DLD1 (cell line): ENCODE data around the gene B4GALNT1.
"Not testable (repeated sequence)": the region's sequence is repeated elsewhere in the genome, so short reads cannot be mapped to it uniquely, and the experiment has no call there.

Experiments
- in situ Hi-C: cut with HindIII; loops from 2 replicates; pipeline ENCODE4 v1.10.0; 2017; ENCODE audit warnings: low sequenced_read_pairs

Gene B4GALNT1

GRCh38 chr12:57588951-57589610 is 43.9 kb downstream of the B4GALNT1 start:
- in situ Hi-C loops = not testable (repeated sequence)

GRCh38 chr12:57586832-57587429 is 46.1 kb downstream of the B4GALNT1 start:
- in situ Hi-C loops = no loop called here

DNA sequence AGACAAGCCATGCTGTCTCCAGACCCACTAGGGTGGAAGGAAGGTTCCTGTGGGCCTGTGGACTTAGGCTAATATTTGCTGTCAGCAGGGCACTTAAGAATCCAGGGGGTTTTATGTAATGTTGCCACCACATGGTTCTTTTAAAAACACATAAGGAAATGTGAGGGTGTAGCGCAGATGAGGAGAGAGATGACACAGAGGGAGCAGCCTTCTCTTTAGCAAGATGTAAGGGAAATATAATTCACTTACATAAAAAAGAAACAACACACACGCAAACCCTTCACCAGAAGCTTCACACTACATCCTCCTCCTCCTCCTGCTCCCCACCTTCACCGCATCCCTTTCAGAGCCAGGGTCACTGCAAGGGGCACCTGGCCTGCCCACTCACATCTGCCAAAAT is 46.9 kb downstream of the B4GALNT1 start:
- in situ Hi-C loops = no loop called here

- in situ Hi-C loops = no loop called here
These were observed 47.8 kb downstream of the B4GALNT1 start for GRCh38 chr12:57585156-57585555.

DNA sequence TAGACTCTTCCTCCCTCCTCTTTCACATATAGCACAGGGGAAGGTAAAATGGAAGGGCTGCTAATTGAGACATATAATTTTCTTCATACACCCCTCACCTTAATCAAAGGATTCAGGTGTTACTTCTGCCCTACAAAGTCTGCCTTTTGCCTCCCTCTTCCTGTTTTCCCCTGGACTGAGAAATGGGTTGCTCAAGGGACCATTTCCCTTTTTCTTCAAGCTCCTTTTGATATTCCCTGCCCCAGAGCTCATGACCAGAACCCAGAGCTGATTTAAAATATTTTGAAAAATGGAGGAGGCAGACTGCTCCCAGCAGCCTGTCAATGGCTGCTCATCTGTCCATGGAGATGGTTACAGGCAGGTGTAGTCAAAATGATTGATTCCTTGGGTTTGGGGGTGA is 48.3 kb downstream of the B4GALNT1 start:
- in situ Hi-C loops = no loop called here

GRCh38 chr12:57584050-57584449 is 49.0 kb downstream of the B4GALNT1 start:
- in situ Hi-C loops = no loop called here

- in situ Hi-C loops = no loop called here
These were observed 49.8 kb downstream of the B4GALNT1 start for GRCh38 chr12:57583008-57583831.

- in situ Hi-C loops = no loop called here
These were observed 50.6 kb downstream of the B4GALNT1 start for GRCh38 chr12:57582440-57582839.

GRCh38 chr12:57581802-57582201 is 51.2 kb downstream of the B4GALNT1 start:
- in situ Hi-C loops = no loop called here

DNA sequence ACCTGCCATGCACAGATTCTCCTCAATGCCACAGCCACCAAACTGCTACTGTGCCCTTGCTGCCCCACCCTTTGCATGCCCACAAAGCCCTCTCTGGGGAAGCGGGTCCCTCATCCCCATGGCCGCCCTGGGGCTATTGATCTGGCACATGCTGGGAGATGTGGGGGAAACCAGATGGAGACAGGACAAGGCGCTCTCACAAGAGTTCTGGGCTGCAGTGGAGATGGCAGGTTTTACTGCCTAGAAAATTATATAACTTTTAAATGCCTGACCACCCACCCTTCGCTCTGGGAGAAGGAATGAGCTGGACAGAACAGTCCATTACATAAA is 52.6 kb downstream of the B4GALNT1 start:
- in situ Hi-C loops = no loop called here

DNA sequence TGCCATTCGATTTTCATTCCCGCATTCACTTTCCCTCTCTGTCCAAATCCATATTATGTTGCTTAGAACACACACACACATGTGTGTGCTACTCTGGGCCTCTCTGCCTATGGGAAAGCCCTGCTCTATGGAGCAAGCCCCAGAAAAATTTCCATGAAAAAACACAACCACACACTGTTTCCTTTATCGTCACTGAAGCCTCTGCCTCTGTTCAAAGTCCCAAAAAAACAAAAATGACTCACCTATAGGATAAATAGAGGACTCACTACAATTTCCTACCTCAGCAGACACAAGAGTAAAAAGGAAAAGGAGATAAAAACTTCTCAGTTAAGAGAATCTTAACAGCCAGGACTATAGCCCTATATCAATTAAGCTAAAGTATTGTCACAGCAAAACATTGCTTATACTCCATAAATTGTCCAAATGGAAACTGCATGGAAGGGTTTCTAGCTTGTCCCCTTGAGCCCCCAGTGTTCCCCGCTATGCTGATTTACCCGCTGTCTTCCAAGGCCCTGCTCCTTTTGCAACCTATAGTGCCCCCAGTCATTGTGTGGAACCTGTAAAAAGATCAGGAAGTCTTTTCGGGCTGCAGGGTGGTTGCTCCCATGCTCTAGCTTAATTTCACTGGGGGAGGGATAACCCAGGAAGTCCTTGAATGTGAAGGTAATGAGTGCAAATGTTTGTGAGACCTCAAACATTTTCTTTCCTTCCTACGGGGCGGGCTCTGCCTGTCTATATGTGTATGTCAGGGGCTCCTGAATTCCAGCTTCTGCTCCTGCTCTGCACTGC is 53.1 kb downstream of the B4GALNT1 start:
- in situ Hi-C loops = no loop called here

GRCh38 chr12:57579011-57579410 is 54.0 kb downstream of the B4GALNT1 start:
- in situ Hi-C loops = no loop called here

DNA sequence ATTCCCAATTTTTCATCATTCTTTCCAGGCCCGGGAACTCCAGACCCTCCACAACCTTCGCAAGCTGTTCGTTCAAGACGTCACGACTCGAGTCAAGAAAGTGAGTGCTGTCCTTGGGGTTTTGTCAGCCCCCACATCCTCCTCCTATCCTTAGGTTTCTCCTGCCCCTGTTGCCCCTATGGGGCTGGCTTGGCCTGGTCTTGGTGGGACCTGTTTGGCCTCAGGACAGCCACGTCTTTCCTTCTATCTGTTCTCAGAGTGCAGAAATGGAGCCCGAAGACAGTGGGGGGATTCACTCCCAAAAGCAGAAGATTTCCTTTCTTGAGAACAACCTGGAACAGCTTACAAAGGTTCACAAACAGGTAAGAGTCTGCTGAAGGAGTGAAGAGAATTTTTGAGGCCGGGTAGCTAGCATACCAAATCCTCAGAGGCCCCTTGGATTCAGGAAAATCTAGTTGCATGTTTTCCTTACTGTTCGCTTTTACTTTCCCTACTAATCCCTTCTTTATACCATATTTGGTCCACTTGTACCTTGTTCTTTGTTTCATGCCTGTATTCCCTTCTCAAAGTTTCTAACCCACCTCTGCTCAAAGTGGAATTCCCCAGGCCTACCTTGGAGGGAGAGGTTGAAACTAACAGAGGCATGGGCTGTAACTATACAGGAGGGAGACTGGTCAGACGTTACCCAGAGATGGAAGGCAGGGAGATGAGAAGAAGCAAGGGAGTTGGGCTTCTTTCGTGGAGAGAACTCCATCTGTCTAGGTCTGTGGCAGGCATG is 54.8 kb downstream of the B4GALNT1 start:
- in situ Hi-C loops = no loop called here

DNA sequence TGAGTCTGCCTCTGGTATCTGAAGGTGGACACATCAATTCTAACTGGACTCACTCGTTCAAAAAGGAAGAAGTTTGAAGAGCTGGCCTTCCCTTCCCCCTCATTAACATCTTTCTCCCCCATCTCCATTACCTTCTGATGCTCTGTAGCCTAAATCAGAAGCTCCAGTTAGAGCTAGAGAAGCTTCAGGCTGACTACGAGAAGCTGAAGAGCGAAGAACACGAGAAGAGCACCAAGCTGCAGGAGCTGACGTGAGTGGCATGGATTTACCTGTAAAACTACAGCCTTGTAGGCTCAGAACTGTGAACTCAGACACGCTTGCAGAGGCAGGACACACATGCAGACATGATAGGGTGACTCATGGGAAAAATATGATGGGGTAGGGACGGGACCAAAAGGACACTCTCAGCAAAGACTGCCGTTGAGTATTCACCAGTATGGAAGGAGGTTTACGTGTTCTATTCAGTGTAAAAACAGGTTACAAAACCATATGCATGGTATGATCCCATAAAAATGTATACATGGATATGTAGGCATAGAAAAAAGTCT is 56.3 kb downstream of the B4GALNT1 start:
- in situ Hi-C loops = no loop called here
